NCI-H526 (cell line): ENCODE data around the gene UBA6.
"Not testable (repeated sequence)": the region's sequence is repeated elsewhere in the genome, so short reads cannot be mapped to it uniquely, and the experiment has no call there.

ENCODE experiments used
- DNase-seq, 2 experiments: peaks; one replicate each; lab custom pipeline; 2025; lab: John Stamatoyannopoulos, UW

The UBA6 gene

DNA sequence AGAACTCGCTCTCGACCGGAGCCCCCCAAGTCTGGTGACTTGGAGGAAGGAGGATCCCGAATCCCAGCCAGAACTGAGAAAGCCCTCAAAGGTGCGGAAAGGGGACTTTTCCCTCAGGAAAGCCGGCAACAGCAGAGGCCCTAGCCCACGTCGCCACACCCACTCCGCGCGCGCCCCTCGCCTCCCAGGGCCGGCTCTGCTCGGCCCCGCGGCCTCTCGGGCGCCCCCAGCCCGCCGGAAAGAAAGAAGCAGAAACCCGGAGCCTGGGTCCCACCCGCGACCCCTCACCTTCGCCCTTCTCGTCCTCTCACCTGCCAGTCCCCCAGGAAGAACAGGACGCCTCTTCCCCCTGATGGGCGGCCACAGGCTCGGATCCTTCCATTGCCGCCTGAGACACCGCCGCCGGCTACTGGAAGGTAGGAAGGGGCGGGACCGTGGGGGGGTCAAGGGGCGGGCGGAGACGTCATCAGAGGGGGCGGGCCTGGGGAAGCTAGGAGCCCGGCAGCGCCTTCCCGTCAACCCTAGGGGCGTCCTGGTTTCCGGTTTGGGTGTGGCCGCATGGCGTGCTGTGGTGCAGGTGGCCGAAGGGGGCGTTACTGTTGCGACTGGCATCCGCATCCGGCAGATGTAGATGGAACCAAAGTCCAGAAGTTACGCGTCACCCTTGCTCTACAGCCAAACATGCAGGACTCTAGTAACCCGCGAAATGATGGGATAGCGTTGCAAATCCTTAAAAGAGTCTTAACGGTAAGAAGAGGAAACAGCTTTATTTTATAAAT lies at the start of gene UBA6:
UBA6 (minus strand) TSS at position 418 of the 779 bp plus-strand sequence; CDS start at position 382, 36 bp downstream.
- peak; percentile 89 to 98 for DNase-seq

DNA sequence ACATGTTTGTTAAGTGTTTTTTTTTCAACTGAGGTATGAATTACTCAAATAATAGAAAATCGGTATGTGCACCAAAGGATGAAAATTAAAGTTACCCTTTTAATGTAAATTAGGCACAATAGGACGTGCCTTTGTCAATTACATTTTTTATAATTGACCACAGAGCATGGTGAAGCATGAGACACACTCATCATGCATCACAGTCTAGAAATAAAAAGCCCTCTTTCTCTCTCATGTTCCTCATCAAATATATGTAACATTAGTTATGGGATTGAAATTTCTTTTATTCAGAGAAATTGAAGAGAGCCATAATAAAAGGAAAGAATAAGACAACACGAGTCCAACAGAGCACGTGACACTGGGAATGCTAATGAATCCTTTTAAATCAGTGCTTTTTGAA lies 49.7 kb upstream of the UBA6 start:
- no peak for DNase-seq

DNA sequence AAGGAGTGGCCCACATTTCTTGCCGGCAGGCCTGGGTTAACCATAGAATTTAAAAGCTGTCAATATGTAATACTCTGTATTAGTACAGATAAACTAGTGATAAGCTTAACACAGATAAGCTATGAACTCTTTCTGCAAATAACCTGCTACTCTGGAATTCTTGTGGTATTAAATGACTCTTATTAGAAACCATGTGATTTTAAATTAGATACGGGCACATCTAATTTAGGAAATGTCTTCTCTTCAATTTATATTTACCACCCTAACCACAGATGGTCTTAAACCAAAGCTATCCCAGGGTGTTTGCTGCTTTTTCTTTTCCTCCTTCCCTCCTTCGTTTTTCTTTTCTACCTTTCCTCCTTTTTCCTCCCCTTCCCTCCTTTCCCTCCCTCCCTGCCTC lies 48.3 kb upstream of the UBA6 start:
- DNase-seq: no peak

DNA sequence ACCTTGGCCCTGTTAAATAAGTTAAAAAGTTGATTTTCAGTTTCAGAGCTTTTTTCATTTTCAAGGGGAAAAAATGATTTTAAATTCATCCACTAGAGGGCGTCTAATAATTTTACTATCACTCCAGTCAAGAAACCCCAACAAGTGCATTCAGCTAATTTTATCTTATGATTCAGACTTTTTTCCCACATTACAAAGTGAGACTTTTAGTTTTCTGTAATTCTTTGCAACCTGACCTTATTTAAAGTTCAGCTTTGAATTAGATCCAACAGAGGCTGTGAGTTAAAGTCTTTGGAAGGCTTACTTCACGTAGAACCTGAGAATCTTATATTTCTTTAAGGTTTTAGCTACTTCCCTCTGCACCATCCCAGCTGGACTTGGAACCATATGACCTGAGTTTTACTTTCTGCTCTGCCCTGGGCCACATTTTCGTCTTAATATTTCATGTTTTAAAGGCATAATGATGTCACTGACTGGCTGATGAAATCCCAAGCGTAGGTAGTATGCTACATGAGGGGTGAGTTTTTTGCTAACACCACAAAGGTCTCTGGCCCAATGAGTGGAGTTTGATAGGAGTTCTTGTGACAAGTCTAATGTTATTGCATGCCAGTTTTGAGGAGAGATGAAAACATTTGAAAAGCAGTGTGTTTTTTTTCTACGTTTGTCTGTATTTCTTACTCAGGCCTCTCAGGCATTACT lies 46.0 kb upstream of the UBA6 start:
- DNase-seq: peak in 1 of 2 experiments; percentile 29

DNA sequence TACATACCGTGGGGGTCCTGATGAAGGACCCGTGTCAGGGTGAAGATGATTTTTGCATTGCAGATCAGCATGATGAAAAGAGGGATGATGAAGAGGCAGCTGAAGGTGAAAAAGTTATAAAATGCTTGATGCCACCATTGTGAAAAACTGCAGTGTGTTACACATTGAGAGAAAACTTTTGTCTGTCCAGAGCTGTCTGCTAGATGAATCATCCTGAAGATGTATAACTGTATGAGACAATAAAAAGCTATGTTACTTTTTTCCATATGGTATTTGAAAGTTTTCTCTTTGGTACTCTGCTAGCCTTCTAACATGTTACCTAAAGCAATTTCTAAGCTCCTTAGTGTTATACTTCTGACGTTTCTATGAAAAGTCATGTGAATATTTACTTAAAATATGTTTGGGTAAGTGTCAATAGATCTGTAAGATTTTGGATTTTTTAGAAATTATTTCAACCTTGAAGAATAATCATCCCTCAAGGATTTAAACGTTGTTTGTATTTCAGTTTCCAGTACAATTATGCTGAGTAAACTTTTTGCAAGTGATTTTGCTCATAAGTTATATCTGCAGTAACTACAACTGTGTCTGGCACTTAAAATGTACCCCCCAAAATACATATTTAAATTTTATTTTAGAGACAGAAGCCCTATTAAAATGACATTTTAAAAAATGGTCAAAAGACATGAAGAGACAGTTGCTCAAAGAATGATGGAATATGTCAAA lies 43.8 kb upstream of the UBA6 start:
- DNase-seq: no peak

DNA sequence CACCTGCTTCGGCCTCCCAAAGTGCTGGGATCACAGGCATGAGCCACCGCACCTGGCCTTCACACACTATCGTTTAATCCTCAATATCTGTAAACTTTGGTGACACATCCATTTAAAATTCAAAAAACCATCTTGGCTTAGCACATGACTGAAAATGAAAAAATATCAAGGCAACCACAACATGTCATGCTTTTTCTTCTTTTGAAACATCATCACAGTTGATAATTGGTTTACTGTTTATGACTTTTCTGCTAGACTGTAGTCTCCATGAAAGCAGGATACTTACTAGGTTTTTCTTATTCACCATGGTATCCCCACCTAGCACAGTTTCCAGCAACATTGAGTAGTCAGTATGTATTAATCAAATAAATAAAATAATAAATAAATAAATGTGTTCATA lies 42.2 kb upstream of the UBA6 start:
- no peak for DNase-seq

DNA sequence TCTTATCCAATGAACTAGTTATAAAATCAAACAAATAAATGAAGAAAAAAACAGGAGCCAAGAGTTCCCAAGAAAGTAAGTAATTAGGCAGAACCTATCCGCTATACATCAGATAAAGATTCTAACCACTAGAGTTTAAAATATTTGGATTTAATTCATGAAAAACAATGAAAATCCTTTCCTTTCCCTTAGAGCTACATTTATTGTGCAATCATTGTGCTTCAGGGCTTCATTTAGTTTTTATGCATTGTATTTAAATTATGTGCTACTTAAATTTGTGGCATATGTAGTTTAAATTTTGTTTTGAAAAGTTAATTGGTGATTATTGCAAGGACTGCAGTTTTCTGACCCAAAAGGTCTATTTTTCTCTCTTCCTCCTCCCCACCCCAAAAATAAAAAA lies 35.3 kb upstream of the UBA6 start:
- no peak for DNase-seq

DNA sequence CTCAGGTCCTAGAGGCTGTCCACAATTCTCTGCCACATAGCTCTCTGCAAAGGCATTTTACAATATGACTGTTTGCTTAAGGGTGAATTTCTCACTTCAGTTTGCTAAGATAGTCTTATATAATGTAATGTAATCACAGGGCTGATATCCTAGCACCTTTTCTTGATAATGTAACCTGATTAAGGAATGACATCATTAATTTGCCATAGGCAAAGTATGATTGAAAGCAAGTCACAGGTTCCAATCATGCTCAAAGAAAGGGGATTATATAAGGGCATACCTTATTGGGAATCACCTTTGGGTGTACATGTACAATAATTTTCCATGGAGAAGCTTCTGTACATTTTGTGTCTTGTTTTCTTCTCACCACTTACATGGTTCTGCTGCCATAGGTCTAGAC lies 34.4 kb upstream of the UBA6 start:
- DNase-seq: no peak

DNA sequence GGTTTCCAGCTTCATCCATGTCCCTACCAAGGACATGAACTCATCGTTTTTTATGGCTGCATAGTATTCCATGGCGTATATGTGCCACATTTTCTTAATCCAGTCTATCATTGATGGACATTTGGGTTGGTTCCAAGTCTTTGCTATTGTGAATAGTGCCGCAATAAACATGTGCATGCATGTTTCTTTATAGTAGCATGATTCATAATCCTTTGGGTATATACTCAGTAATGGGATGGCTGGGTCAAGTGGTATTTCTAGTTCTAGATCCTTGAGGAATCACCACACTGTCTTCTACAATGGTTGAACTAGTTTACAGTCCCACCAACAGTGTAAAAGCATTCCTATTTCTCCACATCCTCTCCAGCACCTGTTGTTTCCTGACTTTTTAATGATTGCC lies 29.6 kb upstream of the UBA6 start:
- DNase-seq: not testable (repeated sequence)

DNA sequence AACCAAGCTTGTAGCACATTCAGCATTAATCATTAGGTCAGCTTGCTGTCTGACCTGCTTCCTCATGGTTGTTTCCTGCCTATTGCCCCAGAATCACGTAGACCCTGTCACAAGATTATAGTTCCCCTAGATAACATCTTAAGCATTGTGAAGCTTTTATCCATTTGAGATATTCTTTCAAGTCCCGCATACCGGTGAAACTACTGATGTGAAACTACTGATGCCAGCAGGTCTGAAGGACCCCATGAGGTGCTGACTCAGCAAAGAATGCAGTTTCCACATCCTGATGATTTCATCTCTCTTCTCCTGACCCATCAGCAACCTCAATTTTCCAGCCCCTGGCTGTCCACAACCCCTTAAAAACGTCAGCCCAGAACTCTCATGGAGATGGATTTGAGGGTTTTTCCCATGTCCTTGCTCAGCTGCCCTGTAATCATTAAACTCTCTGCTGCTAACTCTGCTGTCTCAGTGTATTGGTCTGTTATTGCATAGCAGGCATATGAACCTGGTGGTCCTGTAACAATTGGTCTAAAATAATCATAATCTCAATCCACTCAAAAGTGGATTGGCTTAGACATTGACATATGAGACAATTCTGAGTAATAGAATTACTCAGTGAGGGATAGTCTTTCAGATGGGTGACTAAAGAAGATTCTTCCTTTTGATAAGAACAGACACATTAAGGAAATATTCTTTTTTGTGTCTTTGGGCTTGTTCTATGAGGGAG lies 26.3 kb upstream of the UBA6 start:
- DNase-seq: no peak

DNA sequence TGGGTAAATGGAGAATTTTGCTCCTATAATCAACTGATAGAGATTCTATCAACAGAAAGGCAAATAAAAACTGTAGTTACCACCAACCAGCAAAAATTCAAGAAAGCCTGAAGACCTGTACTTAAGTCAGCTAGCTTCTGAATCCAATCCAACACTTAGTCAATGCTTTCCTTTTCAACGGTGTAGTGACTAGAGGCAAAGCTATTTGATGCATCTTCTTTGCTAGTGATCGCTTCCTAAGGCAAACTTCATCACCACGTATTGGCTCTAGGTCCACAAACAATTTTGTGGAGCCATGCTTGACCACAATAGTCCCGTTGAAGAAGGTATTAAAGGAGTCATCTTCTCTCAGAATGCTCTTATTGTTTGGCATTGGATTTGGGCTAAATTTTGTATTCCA lies 25.0 kb upstream of the UBA6 start:
- no peak for DNase-seq

DNA sequence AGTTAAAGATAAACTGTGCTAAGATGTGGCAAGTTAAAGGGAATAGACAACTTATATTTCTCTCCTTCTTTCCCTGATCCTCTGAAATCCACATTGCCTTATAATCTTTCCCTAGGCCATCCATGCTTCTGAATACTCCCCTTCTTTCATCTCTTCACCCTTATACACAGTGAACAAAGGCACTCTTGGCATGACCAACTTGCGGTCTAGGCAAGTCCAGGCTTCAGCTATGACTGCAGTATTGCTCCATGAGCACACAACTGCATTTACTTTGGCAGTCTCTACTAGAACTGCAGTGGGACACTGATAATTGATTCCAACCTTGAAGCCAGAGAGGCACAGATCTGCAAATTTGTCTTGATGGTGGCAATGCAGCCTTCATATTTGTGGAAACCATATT lies 24.2 kb upstream of the UBA6 start:
- no peak for DNase-seq

DNA sequence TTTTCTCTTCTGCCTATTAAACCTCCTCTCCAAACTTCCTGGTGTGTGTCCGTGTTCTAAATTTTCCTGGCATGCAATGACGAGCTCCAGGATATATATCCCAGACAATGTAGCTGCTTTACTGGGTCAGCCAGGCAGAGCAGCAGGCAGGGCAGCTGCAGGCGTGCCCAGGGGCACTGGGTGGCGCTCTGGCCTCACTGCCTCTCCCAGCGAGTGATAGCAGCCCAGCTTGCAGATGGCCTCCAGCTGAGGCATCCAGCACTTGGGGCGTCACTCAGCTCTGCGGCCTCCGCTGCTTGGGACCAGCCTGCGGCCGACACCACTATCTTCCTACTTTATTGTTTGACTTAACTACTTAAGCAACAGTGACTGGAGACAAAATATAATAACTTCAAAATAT lies 23.0 kb upstream of the UBA6 start:
- no peak for DNase-seq

DNA sequence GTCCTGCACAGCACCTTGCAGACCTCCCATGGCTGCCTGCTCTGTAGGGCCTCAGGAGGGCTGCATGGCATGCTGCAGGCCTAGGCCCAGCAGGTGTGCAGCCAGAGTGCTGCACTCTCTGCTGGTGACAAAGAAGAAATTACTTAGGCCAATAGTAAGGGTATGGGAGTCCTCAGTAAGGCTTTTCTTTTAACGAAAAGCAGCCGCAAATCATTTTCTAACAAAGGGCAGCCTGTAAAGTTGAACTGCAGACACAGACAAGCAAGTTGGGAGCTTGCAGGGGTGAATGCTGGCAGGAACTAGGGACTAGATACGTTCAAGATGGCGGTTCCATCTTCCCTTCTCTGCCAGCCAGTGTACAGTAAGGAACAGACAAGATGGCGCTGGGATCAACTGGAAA lies 22.4 kb upstream of the UBA6 start:
- no peak for DNase-seq

DNA sequence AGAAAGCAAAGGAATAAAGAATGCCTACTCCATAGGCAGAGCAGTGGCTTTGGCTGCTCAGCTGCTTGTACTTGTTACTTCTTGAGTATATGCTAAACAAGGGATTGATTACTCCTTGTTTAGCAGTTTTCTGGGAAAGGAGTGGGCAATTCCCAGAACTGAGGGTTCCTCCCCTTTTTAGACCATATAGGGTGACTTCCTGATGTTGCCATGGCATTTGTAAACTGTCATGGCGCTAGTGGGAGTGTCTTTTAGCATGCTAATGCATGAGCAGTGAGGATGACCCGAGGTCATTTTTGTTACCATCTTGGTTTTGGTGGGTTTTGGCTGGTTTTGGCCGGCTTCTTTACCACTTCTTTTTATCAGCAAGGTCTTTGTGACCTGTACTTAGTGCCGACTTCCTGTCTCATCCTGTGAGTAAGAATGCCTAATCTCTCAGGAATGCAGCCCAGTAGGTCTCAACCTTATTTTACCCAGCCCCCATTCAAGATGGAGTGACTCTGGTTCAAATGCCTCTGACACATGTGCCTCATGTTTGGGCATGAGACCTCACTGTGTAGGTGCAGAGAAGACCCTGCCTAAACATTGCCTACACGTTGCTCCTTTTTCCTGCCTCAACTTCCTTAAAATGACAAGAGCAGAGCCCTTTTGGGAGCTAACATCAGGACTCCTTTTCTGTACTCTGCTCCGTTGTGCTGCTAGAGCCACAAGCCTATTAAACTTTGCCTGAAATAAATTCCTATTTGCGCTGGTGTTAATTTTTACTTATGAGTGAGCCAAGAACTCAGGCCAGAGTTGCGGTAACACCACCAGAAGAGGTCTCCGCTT lies 21.0 kb upstream of the UBA6 start:
- DNase-seq: no peak

DNA sequence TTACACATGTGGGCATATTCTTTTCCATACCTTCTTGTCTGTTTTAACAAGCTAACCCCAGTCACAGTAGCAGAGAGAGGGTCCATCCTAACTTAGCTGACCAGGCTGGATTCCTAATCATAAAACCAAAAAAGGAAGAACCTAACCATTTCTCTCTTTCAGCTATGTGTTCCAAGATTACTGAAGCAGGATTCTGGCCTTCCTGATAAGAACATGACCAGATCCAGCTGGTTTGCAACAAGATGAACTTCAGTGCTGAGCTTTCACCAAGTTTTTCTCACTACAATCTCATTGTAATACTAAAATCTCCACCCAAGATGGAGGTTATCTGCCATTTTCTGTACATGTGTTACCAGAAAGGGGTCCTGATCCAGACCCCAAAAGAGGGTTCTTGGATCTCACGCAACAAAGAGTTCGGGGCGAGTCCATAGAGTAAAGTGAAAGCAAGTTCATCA lies 20.4 kb upstream of the UBA6 start:
- no peak for DNase-seq

DNA sequence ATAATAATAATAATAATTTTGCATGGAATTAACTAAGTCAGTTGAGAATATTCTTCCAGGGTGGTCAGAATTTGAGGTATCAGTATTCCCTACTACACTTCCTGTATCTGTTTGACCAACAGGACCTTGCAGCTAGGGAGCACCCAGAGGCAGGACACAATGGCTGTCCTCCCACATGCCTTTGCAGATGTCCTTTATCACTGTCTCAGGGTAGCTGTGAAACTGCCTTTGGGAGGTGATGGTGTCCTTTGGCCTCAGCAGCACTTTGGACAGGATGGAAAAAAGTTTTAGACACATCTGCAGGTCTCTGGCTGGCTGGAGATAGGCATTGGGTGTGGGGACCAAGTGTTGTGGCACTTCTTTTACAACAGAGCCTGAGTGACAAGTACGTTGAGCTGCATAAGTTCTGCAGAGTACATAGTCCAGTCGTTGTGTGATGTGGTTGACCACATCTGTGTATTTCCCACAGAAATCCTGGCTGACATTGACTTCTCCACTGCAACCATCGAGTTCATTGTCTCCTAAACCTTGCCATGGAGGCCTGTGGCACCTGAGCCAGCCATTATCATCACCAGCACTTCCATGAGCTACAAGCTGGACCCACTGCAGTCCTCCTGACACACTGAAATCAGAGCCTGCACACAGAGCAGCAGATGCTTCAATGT lies 19.1 kb upstream of the UBA6 start:
- DNase-seq: no peak

DNA sequence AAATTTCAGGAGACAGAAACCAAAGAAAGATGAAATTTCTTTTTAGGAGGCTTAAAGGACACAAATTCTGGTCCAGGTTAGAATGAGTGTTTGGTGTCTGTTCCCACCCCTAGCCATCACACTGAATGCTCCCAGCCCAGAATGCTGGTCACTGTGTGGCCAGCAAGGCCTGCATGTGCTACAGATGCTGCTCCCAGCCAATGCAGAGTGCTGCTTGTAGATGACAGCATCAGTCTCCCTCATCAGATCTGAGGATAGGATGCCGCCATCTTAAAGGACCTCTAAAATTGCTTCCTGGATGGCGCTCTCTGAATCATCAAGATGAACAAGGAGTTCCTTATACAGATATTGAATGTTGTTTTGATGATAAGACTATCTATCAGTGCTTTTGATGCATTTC lies 17.9 kb upstream of the UBA6 start:
- DNase-seq: no peak

DNA sequence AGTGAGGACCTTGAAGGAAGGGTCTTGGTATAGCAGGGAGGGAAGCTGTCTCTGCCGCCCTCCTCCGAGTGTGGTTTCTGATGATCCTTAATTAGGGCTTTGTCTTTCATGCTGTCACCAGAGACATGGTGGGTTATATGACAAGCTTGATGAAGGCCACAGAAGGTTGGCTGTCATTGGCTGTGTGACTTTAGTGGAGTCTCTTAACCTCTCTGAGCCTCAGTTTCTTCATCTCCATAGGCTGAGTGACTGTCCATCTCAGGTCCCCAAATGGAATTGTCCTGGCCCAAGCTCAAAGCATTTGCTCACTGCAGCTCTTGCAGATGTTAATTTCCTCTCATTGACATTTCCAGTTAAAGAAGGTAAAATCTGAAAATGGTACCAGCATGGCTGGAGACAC lies 16.6 kb upstream of the UBA6 start:
- no peak for DNase-seq

DNA sequence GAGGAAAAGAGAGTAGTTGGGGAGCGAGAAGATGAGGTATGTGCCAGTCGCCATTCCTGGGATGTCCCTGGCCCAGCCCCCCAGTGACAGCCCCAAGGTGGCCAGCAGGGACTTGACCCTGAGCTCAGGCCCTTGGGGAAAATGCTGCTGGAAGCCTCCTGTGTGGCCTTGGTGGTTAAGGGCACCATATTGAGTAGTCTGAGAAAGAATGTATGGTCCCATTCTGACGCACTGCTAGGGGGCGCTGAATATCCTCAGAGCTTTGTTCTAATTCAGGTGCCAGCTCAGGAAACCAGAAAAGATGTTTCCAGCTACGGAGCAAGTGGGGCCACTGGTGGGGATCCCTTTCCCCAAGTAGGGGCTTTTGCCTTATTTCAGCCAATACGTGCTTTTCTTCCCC lies 14.0 kb upstream of the UBA6 start:
- no peak for DNase-seq

DNA sequence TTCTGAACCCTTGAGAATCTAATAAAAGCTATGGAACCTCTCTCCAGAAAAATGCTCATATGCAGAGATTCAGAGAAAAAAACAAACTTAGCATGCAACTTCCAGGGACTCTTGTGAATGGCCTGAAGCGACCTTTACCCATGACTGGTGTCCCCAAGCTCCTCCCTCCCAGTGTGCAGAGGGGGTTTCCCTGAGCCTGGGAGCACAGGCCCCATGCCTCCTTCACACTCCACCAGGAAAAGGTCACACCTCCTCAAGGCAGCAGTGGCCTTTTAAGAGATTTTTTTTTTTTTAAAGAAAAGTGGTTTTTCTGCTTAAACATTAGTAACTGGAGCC lies 13.3 kb upstream of the UBA6 start:
- DNase-seq: no peak
